ENCODE data around the gene AK9. TPM values are rescaled to one million over a fixed set of nuclear protein-coding genes. Genes with fewer than 3 reads are reported as not detected.

The AK9 gene
- total and polyA plus RNA-seq, 2 donors = 12.9 to 14.4 TPM

- no peak for DNase-seq (ENCODE audit: low read depth in 6 of 9, low spot score in 9 of 9)
- Histone ChIP-seq H3K4me1 (ENCODE audit: control insufficient read depth in 2 of 2, insufficient read depth in 2 of 2, low read length in 2 of 2) (peaks cover 8 to 9% of the 10 kb centered on the region in 2 donors), H3K36me3 (ENCODE audit: control insufficient read depth in 2 of 2, insufficient read depth in 2 of 2, low read length in 1 of 2) (no peaks in the 10 kb centered on the region), H3K4me3 (ENCODE audit: low read length in 2 of 2) (no peak overlapping the region), H3K9me3 (ENCODE audit: control insufficient read depth in 2 of 2, insufficient read depth in 1 of 2, low read length in 1 of 2) (peaks cover 0 to 5% of the 10 kb centered on the region in 2 donors), H3K27ac (ENCODE audit: low read depth in 1 of 2, low read length in 1 of 2) (no peak overlapping the region), H3K27me3 (ENCODE audit: control insufficient read depth in 2 of 2, insufficient read depth in 1 of 2, low read length in 1 of 2) (no peaks in the 10 kb centered on the region)
- WGBS = 90% methylated on average over 3 of the region's 3 CpGs
These were observed 67.7 kb downstream of the AK9 start for GRCh38 chr6:109623288-109623687.

- H3K27me3 ChIP-seq (ENCODE audit: control insufficient read depth in 2 of 2, insufficient read depth in 1 of 2, low read length in 1 of 2) = no peaks in the 10 kb centered on the region
- peaks cover 8% of the 10 kb centered on the region in 2 donors for H3K4me1 ChIP-seq (ENCODE audit: control insufficient read depth in 2 of 2, insufficient read depth in 2 of 2, low read length in 2 of 2)
- DNase-seq (ENCODE audit: low read depth in 6 of 9, low spot score in 9 of 9) = no peak
- peaks cover 0 to 6% of the 10 kb centered on the region in 2 donors for H3K36me3 ChIP-seq (ENCODE audit: control insufficient read depth in 2 of 2, insufficient read depth in 2 of 2, low read length in 1 of 2)
- peaks cover 0 to 2% of the 10 kb centered on the region in 2 donors for H3K9me3 ChIP-seq (ENCODE audit: control insufficient read depth in 2 of 2, insufficient read depth in 1 of 2, low read length in 1 of 2)
- no peak overlapping the region for H3K4me3 ChIP-seq (ENCODE audit: low read length in 2 of 2)
- WGBS = 90% methylated on average over 1 of the region's 1 CpG
- H3K27ac ChIP-seq (ENCODE audit: low read depth in 1 of 2, low read length in 1 of 2) = no peak overlapping the region
These were observed 78.7 kb downstream of the AK9 start for GRCh38 chr6:109612268-109612667.

GRCh38 chr6:109611502-109611901 lies 79.5 kb downstream of the AK9 start:
- 100% methylated on average over 1 of the region's 1 CpG for WGBS
- peaks cover 0 to 2% of the 10 kb centered on the region in 2 donors for H3K9me3 ChIP-seq (ENCODE audit: control insufficient read depth in 2 of 2, insufficient read depth in 1 of 2, low read length in 1 of 2)
- H3K36me3 ChIP-seq (ENCODE audit: control insufficient read depth in 2 of 2, insufficient read depth in 2 of 2, low read length in 1 of 2) = peaks cover 0 to 6% of the 10 kb centered on the region in 2 donors
- no peak overlapping the region for H3K4me3 ChIP-seq (ENCODE audit: low read length in 2 of 2)
- no peaks in the 10 kb centered on the region for H3K27me3 ChIP-seq (ENCODE audit: control insufficient read depth in 2 of 2, insufficient read depth in 1 of 2, low read length in 1 of 2)
- DNase-seq (ENCODE audit: low read depth in 6 of 9, low spot score in 9 of 9) = no peak
- no peak overlapping the region for H3K27ac ChIP-seq (ENCODE audit: low read depth in 1 of 2, low read length in 1 of 2)
- peaks cover 10% of the 10 kb centered on the region in 2 donors for H3K4me1 ChIP-seq (ENCODE audit: control insufficient read depth in 2 of 2, insufficient read depth in 2 of 2, low read length in 2 of 2)

- WGBS = 39% methylated on average over 2 of the region's 2 CpGs
- H3K27ac ChIP-seq (ENCODE audit: low read depth in 1 of 2, low read length in 1 of 2) = peak overlapping the region; percentile 34 to 73
- H3K4me3 ChIP-seq (ENCODE audit: low read length in 2 of 2) = no peak overlapping the region
- H3K4me1 ChIP-seq (ENCODE audit: control insufficient read depth in 2 of 2, insufficient read depth in 2 of 2, low read length in 2 of 2) = peaks cover 17% of the 10 kb centered on the region in 2 donors
- peaks cover 0 to 6% of the 10 kb centered on the region in 2 donors for H3K36me3 ChIP-seq (ENCODE audit: control insufficient read depth in 2 of 2, insufficient read depth in 2 of 2, low read length in 1 of 2)
- peaks cover 0 to 2% of the 10 kb centered on the region in 2 donors for H3K9me3 ChIP-seq (ENCODE audit: control insufficient read depth in 2 of 2, insufficient read depth in 1 of 2, low read length in 1 of 2)
- no peaks in the 10 kb centered on the region for H3K27me3 ChIP-seq (ENCODE audit: control insufficient read depth in 2 of 2, insufficient read depth in 1 of 2, low read length in 1 of 2)
- DNase-seq (ENCODE audit: low read depth in 6 of 9, low spot score in 9 of 9) = peak in 1 of 9 donors; percentile 44
These were observed 80.4 kb downstream of the AK9 start for GRCh38 chr6:109610590-109610989.

GRCh38 chr6:109609737-109610136 lies 81.3 kb downstream of the AK9 start:
- no peak overlapping the region for H3K27ac ChIP-seq (ENCODE audit: low read depth in 1 of 2, low read length in 1 of 2)
- no peak for DNase-seq (ENCODE audit: low read depth in 6 of 9, low spot score in 9 of 9)
- no peak overlapping the region for H3K4me3 ChIP-seq (ENCODE audit: low read length in 2 of 2)
- H3K36me3 ChIP-seq (ENCODE audit: control insufficient read depth in 2 of 2, insufficient read depth in 2 of 2, low read length in 1 of 2) = peaks cover 0 to 6% of the 10 kb centered on the region in 2 donors
- H3K27me3 ChIP-seq (ENCODE audit: control insufficient read depth in 2 of 2, insufficient read depth in 1 of 2, low read length in 1 of 2) = no peaks in the 10 kb centered on the region
- H3K9me3 ChIP-seq (ENCODE audit: control insufficient read depth in 2 of 2, insufficient read depth in 1 of 2, low read length in 1 of 2) = peaks cover 0 to 2% of the 10 kb centered on the region in 2 donors
- H3K4me1 ChIP-seq (ENCODE audit: control insufficient read depth in 2 of 2, insufficient read depth in 2 of 2, low read length in 2 of 2) = peaks cover 21 to 22% of the 10 kb centered on the region in 2 donors
- 93% methylated on average over 1 of the region's 1 CpG for WGBS

- DNase-seq (ENCODE audit: low read depth in 6 of 9, low spot score in 9 of 9) = peak; percentile 50 to 94 (median 82)
- peak overlapping the region; percentile 53 to 84 for H3K27ac ChIP-seq (ENCODE audit: low read depth in 1 of 2, low read length in 1 of 2)
- H3K27me3 ChIP-seq (ENCODE audit: control insufficient read depth in 2 of 2, insufficient read depth in 1 of 2, low read length in 1 of 2) = no peaks in the 10 kb centered on the region
- peaks cover 0 to 3% of the 10 kb centered on the region in 2 donors for H3K36me3 ChIP-seq (ENCODE audit: control insufficient read depth in 2 of 2, insufficient read depth in 2 of 2, low read length in 1 of 2)
- no peak overlapping the region for H3K4me3 ChIP-seq (ENCODE audit: low read length in 2 of 2)
- H3K4me1 ChIP-seq (ENCODE audit: control insufficient read depth in 2 of 2, insufficient read depth in 2 of 2, low read length in 2 of 2) = peaks cover 21 to 22% of the 10 kb centered on the region in 2 donors
- 17% methylated on average over 2 of the region's 2 CpGs for WGBS
- peaks cover 2 to 10% of the 10 kb centered on the region in 2 donors for H3K9me3 ChIP-seq (ENCODE audit: control insufficient read depth in 2 of 2, insufficient read depth in 1 of 2, low read length in 1 of 2)
These were observed 84.6 kb downstream of the AK9 start for GRCh38 chr6:109606359-109606758.

GRCh38 chr6:109595998-109596397 lies 95.0 kb downstream of the AK9 start:
- WGBS = 4% methylated on average over 2 of the region's 2 CpGs
- Histone ChIP-seq H3K27me3 (ENCODE audit: control insufficient read depth in 2 of 2, insufficient read depth in 1 of 2, low read length in 1 of 2) (no peaks in the 10 kb centered on the region), H3K4me1 (ENCODE audit: control insufficient read depth in 2 of 2, insufficient read depth in 2 of 2, low read length in 2 of 2) (peaks cover 4 to 6% of the 10 kb centered on the region in 2 donors), H3K27ac (ENCODE audit: low read depth in 1 of 2, low read length in 1 of 2) (peak overlapping the region in 1 of 2 donors; percentile 56), H3K36me3 (ENCODE audit: control insufficient read depth in 2 of 2, insufficient read depth in 2 of 2, low read length in 1 of 2) (no peaks in the 10 kb centered on the region), H3K4me3 (ENCODE audit: low read length in 2 of 2) (no peak overlapping the region), H3K9me3 (ENCODE audit: control insufficient read depth in 2 of 2, insufficient read depth in 1 of 2, low read length in 1 of 2) (peaks cover 0 to 5% of the 10 kb centered on the region in 2 donors)
- peak; percentile 37 to 83 (median 60) for DNase-seq (ENCODE audit: low read depth in 6 of 9, low spot score in 9 of 9)

- no peak for DNase-seq (ENCODE audit: low read depth in 6 of 9, low spot score in 9 of 9)
- Histone ChIP-seq H3K36me3 (ENCODE audit: control insufficient read depth in 2 of 2, insufficient read depth in 2 of 2, low read length in 1 of 2) (no peaks in the 10 kb centered on the region), H3K4me1 (ENCODE audit: control insufficient read depth in 2 of 2, insufficient read depth in 2 of 2, low read length in 2 of 2) (no peaks in the 10 kb centered on the region), H3K27ac (ENCODE audit: low read depth in 1 of 2, low read length in 1 of 2) (no peak overlapping the region), H3K27me3 (ENCODE audit: control insufficient read depth in 2 of 2, insufficient read depth in 1 of 2, low read length in 1 of 2) (no peaks in the 10 kb centered on the region), H3K9me3 (ENCODE audit: control insufficient read depth in 2 of 2, insufficient read depth in 1 of 2, low read length in 1 of 2) (no peaks in the 10 kb centered on the region), H3K4me3 (ENCODE audit: low read length in 2 of 2) (no peak overlapping the region)
- WGBS = 98% methylated on average over 8 of the region's 8 CpGs
These were observed 110.5 kb downstream of the AK9 start for GRCh38 chr6:109580519-109580918.

GRCh38 chr6:109579361-109579760 lies 111.6 kb downstream of the AK9 start:
- H3K36me3 ChIP-seq (ENCODE audit: control insufficient read depth in 2 of 2, insufficient read depth in 2 of 2, low read length in 1 of 2) = no peaks in the 10 kb centered on the region
- H3K27ac ChIP-seq (ENCODE audit: low read depth in 1 of 2, low read length in 1 of 2) = no peak overlapping the region
- no peak for DNase-seq (ENCODE audit: low read depth in 6 of 9, low spot score in 9 of 9)
- no peak overlapping the region for H3K4me3 ChIP-seq (ENCODE audit: low read length in 2 of 2)
- H3K9me3 ChIP-seq (ENCODE audit: control insufficient read depth in 2 of 2, insufficient read depth in 1 of 2, low read length in 1 of 2) = no peaks in the 10 kb centered on the region
- H3K27me3 ChIP-seq (ENCODE audit: control insufficient read depth in 2 of 2, insufficient read depth in 1 of 2, low read length in 1 of 2) = no peaks in the 10 kb centered on the region
- H3K4me1 ChIP-seq (ENCODE audit: control insufficient read depth in 2 of 2, insufficient read depth in 2 of 2, low read length in 2 of 2) = no peaks in the 10 kb centered on the region
- 96% methylated on average over 2 of the region's 2 CpGs for WGBS

Data from thymus (tissue), 11 donors.